A549 (cell line): ENCODE data around the gene PLXNB3. TPM values are rescaled to one million over a fixed set of nuclear protein-coding genes. Genes with fewer than 3 reads are reported as not detected.

Source experiments
- ATAC-seq, 2 experiments: fragments of 200-7000 bp in 1 of 2; fragments of >200 bp in 1 of 2; cut with Nextera tagmentation in 1 of 2; cut with Tn5 transposase in 1 of 2; 3 replicates each; pipeline versions ENCODE4 v1.8.0 to v1.9.1; 2018 to 2020; ENCODE audit warnings: mild to moderate bottlenecking in 1 of 2, moderate library complexity in 1 of 2
- CTCF ChIA-PET: fragments of 300-600 bp; sonication (Branson Sonifier 250); formaldehyde crosslinking; extraction: SDS; loops from one replicate; lab custom pipeline; 2021; ENCODE audit warnings: antibody characterized with exemption, inconsistent platforms; lab: Yijun Ruan, JAX
- POLR2A ChIA-PET: fragments of 350-600 bp; formaldehyde crosslinking; extraction: SDS; loops from one replicate; lab custom pipeline; 2021; ENCODE audit warnings: antibody characterized with exemption, inconsistent platforms; lab: Yijun Ruan, JAX
- DNase-seq, 2 experiments: peaks; one replicate each; pipeline versions ENCODE4 v3.0.0 to v3.0.0-alpha.2; 2011 to 2016; ENCODE audit warnings: low read depth in 1 of 2, low spot score in 1 of 2
- FAIRE-seq: peaks from 2 replicates; lab custom pipeline; 2011; peaks lifted over from hg19 to GRCh38; lab: Jason Lieb, UNC
- H3K27ac ChIP-seq, 2 experiments: fragments of >200 bp; sonication (Bioruptor Twin); formaldehyde crosslinking; 3 replicates each; pipeline ENCODE4 v1.5.1; 2016 to 2017
- H3K4me1 ChIP-seq: fragments of >200 bp; sonication (Bioruptor Twin); formaldehyde crosslinking; 3 replicates; pipeline ENCODE4 v1.6.1; 2016
- H3K4me2 ChIP-seq: fragments of >200 bp; sonication (Bioruptor Twin); formaldehyde crosslinking; 3 replicates; pipeline ENCODE4 v1.6.1; 2016
- H3K4me3 ChIP-seq: fragments of >200 bp; sonication (Bioruptor Twin); formaldehyde crosslinking; 3 replicates; pipeline ENCODE4 v1.5.1; 2016
- H3K9me3 ChIP-seq: fragments of >200 bp; sonication (Bioruptor Twin); formaldehyde crosslinking; 3 replicates; pipeline ENCODE4 v1.6.1; 2016
- BHLHE40 ChIP-seq: IDR thresholded peaks from 2 replicates; pipeline ENCODE4 v1.6.1; 2012; ENCODE audit warnings: low read depth, low read length, inconsistent platforms
- EHF ChIP-seq: fragments of 250-450 bp; sonication (Bioruptor Pico); IDR thresholded peaks from 2 replicates; pipeline ENCODE4 v1.5.0; 2020; ENCODE audit warnings: mild to moderate bottlenecking
- EHMT2 ChIP-seq: fragments of 200-600 bp; sonication (generic); IDR thresholded peaks from 2 replicates; pipeline ENCODE4 v1.6.1; 2016; ENCODE audit warnings: antibody characterized with exemption, low read depth, mild to moderate bottlenecking, moderate library complexity
- ESRRA ChIP-seq: fragments of 150-350 bp; IDR thresholded peaks from 2 replicates; pipeline ENCODE4 v1.6.1; 2014; ENCODE audit warnings: mild to moderate bottlenecking, low read length, borderline replicate concordance
- FOXS1 ChIP-seq: fragments of 250-450 bp; sonication (Bioruptor Pico); IDR thresholded peaks from 2 replicates; pipeline ENCODE4 v1.5.0; 2020; ENCODE audit warnings: mild to moderate bottlenecking, moderate library complexity
- GATA3 ChIP-seq: IDR thresholded peaks from 2 replicates; pipeline ENCODE4 v1.6.1; 2012; ENCODE audit warnings: borderline replicate concordance
- HDAC2 ChIP-seq: fragments of 200-600 bp; sonication (generic); IDR thresholded peaks from 2 replicates; pipeline ENCODE4 v1.6.1; 2016
- HOXB13 ChIP-seq: fragments of 250-450 bp; sonication (Bioruptor Pico); IDR thresholded peaks from 2 replicates; pipeline ENCODE4 v1.5.0; 2020; ENCODE audit warnings: low read depth, mild to moderate bottlenecking, moderate library complexity
- JUNB ChIP-seq: fragments of >200 bp; sonication (Bioruptor Twin); formaldehyde crosslinking; IDR thresholded peaks from 2 replicates; pipeline ENCODE4 v1.6.1; 2016
- NPAS2 ChIP-seq: fragments of 250-450 bp; sonication (Bioruptor Pico); IDR thresholded peaks from 2 replicates; pipeline ENCODE4 v1.8.0; 2022; ENCODE audit warnings: mild to moderate bottlenecking, moderate library complexity, borderline replicate concordance
- NR3C1 ChIP-seq: fragments of >200 bp; sonication (Bioruptor Twin); formaldehyde crosslinking; IDR thresholded peaks from 3 replicates; pipeline ENCODE4 v1.6.1; 2017
- PHF8 ChIP-seq: fragments of 200-600 bp; sonication (generic); IDR thresholded peaks from 2 replicates; pipeline ENCODE4 v1.6.1; 2016; ENCODE audit warnings: low read depth, mild to moderate bottlenecking, antibody characterized with exemption, moderate library complexity, borderline replicate concordance
- RCOR1 ChIP-seq: fragments of 150-350 bp; IDR thresholded peaks from 2 replicates; pipeline ENCODE4 v1.6.1; 2014; ENCODE audit warnings: antibody characterized with exemption, low read length, low read depth
- WGBS: methylation state at CpG from one replicate; pipeline ENCODE4 v1.1.6; 2017; ENCODE audit errors: missing lambda C conversion rate; 5-methylcytosine and 5-hydroxymethylcytosine counted together
- polyA plus RNA-seq, 4 experiments: library from polyadenylated mRNA; depleted of rRNA in 3 of 4; stranded (reverse); fragments of >200 nt; fragmentation: RNase III in 1 of 4; extraction: RNeasy Plus Mini Kit Qiagen cat#74134 plus additional on column Dnase treatment in 1 of 4; gene quantifications; 2 replicates in 3 of 4; 3 replicates in 1 of 4; pipeline ENCODE4 v1.2.3, GENCODE V29; 2011 to 2017
- TF ChIP-seq, protein P1 (sequence below): fragments of 250-450 bp; sonication (Bioruptor Pico); IDR thresholded peaks from 2 replicates; pipeline ENCODE4 v1.5.0; 2021; ENCODE audit warnings: mild to moderate bottlenecking, moderate library complexity, borderline replicate concordance
- TF ChIP-seq, protein P2 (sequence below): fragments of 200-600 bp; sonication (generic); IDR thresholded peaks from 2 replicates; pipeline ENCODE4 v1.6.1; 2016; ENCODE audit warnings: antibody characterized with exemption, mild to moderate bottlenecking, moderate library complexity
- TF ChIP-seq, protein P3 (sequence below): IDR thresholded peaks from 2 replicates; pipeline ENCODE4 v1.6.1; 2012
- TF ChIP-seq, protein P4 (sequence below): fragments of >200 bp; sonication (Bioruptor Twin); formaldehyde crosslinking; IDR thresholded peaks from 3 replicates; pipeline ENCODE4 v1.5.1; 2016
- TF ChIP-seq, protein P5 (sequence below): fragments of >200 bp; sonication (Bioruptor Twin); formaldehyde crosslinking; IDR thresholded peaks from 2 replicates; pipeline ENCODE4 v1.6.1; 2016
- TF ChIP-seq, protein P6 (sequence below): fragments of >200 bp; sonication (Bioruptor Twin); formaldehyde crosslinking; IDR thresholded peaks from 3 replicates; pipeline ENCODE4 v1.6.1; 2016

The PLXNB3 gene
- polyA plus RNA-seq, 2 of the 4 experiments (the other 2 are of a cell fraction) = 1.1 to 2.5 TPM

DNA sequence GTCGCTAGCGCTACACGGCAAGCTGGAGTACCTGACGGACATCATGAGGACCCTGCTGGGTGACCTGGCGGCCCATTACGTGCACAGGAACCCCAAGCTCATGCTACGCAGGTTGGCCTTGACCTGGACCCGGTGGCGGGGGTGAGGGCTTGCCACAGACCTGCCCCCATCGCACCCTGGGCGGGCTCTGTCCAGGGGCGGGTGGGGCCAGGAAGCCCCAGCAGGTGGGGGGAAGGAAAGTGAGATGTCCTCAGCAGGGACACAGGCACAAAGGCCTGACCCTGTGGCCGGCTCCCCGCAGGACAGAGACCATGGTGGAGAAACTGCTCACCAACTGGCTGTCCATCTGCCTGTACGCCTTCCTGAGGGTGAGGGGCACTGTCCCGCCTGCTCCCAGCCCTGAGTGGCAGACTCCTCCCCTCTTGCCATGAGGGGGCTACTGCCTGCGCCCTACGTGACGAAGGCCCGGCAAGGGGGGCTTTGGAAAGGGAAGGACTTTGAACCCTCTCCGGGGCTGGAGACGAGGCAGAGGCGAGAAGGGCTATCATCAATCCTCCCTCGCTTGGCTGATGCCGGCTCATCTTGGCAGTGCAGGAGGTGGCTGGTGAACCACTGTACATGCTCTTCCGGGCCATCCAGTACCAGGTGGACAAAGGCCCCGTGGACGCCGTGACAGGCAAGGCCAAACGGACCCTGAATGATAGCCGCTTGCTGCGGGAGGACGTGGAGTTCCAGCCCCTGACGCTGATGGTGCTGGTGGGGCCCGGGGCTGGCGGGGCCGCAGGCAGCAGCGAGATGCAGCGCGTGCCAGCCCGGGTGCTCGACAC lies 11.5 kb downstream of the PLXNB3 start:
- H3K9me3 ChIP-seq = no peaks in the 10 kb centered on the region
- FAIRE-seq (no peak), DNase-seq (no peak), ATAC-seq (no peak)
- POLR2A ChIA-PET = interaction anchor here (1.1 kb wide), 1 partner anchor 10 kb away, joined by 3 read pairs; no protein-coding TSS in a partner anchor
- CTCF ChIA-PET = interaction anchor here (1.1 kb wide), 1 partner anchor 12 kb away, joined by 4 read pairs; no protein-coding TSS in a partner anchor
- 90% methylated on average over 2 of the region's 42 CpGs for WGBS
- H3K4me1 ChIP-seq = no peaks in the 10 kb centered on the region
- H3K27ac ChIP-seq = no peak overlapping the region
- H3K4me3 ChIP-seq = no peak overlapping the region
- no peak for TF ChIP-seq ESRRA
- TF ChIP-seq, protein P1, sequence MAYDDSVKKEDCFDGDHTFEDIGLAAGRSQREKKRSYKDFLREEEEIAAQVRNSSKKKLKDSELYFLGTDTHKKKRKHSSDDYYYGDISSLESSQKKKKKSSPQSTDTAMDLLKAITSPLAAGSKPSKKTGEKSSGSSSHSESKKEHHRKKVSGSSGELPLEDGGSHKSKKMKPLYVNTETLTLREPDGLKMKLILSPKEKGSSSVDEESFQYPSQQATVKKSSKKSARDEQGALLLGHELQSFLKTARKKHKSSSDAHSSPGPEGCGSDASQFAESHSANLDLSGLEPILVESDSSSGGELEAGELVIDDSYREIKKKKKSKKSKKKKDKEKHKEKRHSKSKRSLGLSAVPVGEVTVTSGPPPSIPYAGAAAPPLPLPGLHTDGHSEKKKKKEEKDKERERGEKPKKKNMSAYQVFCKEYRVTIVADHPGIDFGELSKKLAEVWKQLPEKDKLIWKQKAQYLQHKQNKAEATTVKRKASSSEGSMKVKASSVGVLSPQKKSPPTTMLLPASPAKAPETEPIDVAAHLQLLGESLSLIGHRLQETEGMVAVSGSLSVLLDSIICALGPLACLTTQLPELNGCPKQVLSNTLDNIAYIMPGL (CRISPR knock-in tag) = no peak
- no peak for TF ChIP-seq HOXB13
- TF ChIP-seq PHF8 = no peak
- no peak for TF ChIP-seq NPAS2 (CRISPR knock-in tag)
- no peak for TF ChIP-seq FOXS1 (CRISPR knock-in tag)
- TF ChIP-seq, protein P2, sequence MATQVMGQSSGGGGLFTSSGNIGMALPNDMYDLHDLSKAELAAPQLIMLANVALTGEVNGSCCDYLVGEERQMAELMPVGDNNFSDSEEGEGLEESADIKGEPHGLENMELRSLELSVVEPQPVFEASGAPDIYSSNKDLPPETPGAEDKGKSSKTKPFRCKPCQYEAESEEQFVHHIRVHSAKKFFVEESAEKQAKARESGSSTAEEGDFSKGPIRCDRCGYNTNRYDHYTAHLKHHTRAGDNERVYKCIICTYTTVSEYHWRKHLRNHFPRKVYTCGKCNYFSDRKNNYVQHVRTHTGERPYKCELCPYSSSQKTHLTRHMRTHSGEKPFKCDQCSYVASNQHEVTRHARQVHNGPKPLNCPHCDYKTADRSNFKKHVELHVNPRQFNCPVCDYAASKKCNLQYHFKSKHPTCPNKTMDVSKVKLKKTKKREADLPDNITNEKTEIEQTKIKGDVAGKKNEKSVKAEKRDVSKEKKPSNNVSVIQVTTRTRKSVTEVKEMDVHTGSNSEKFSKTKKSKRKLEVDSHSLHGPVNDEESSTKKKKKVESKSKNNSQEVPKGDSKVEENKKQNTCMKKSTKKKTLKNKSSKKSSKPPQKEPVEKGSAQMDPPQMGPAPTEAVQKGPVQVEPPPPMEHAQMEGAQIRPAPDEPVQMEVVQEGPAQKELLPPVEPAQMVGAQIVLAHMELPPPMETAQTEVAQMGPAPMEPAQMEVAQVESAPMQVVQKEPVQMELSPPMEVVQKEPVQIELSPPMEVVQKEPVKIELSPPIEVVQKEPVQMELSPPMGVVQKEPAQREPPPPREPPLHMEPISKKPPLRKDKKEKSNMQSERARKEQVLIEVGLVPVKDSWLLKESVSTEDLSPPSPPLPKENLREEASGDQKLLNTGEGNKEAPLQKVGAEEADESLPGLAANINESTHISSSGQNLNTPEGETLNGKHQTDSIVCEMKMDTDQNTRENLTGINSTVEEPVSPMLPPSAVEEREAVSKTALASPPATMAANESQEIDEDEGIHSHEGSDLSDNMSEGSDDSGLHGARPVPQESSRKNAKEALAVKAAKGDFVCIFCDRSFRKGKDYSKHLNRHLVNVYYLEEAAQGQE = no peak
- TF ChIP-seq, protein P3, sequence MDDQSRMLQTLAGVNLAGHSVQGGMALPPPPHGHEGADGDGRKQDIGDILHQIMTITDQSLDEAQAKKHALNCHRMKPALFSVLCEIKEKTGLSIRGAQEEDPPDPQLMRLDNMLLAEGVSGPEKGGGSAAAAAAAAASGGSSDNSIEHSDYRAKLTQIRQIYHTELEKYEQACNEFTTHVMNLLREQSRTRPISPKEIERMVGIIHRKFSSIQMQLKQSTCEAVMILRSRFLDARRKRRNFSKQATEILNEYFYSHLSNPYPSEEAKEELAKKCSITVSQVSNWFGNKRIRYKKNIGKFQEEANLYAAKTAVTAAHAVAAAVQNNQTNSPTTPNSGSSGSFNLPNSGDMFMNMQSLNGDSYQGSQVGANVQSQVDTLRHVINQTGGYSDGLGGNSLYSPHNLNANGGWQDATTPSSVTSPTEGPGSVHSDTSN = no peak
- no peak for TF ChIP-seq EHF
- TF ChIP-seq EHMT2 = no peak
- no peak for TF ChIP-seq NR3C1
- no peak for TF ChIP-seq GATA3
- TF ChIP-seq, protein P4, sequence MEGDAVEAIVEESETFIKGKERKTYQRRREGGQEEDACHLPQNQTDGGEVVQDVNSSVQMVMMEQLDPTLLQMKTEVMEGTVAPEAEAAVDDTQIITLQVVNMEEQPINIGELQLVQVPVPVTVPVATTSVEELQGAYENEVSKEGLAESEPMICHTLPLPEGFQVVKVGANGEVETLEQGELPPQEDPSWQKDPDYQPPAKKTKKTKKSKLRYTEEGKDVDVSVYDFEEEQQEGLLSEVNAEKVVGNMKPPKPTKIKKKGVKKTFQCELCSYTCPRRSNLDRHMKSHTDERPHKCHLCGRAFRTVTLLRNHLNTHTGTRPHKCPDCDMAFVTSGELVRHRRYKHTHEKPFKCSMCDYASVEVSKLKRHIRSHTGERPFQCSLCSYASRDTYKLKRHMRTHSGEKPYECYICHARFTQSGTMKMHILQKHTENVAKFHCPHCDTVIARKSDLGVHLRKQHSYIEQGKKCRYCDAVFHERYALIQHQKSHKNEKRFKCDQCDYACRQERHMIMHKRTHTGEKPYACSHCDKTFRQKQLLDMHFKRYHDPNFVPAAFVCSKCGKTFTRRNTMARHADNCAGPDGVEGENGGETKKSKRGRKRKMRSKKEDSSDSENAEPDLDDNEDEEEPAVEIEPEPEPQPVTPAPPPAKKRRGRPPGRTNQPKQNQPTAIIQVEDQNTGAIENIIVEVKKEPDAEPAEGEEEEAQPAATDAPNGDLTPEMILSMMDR = no peak
- H3K4me2 ChIP-seq = no peak overlapping the region

DNA sequence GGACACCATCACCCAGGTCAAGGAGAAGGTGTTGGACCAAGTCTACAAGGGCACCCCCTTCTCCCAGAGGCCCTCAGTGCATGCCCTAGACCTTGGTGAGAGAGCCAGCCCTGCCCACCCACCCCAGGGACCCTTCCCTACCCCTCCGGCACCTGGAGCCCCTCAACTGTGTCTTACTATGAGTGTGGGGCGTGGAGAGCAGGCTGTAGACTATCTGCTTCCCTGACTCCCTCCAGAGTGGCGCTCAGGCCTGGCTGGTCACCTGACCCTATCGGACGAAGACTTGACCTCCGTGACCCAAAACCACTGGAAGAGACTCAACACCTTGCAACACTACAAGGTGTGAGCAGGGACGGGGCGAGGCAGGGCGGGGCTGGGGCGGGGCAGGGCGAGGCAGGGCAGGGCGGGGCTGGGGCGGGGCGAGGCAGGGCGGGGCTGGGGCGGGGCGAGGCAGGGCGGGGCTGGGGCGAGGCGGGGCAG lies 12.1 kb downstream of the PLXNB3 start:
- DNase-seq = no peak
- no peak for ATAC-seq

More for the DNA sequence above, 12.1 kb downstream of the PLXNB3 start:
- ChIA-PET CTCF (no interaction called here), POLR2A (no interaction called here)
- Histone ChIP-seq H3K27ac (no peak overlapping the region), H3K4me3 (no peak overlapping the region), H3K4me1 (no peaks in the 10 kb centered on the region), H3K9me3 (no peaks in the 10 kb centered on the region), H3K4me2 (no peak overlapping the region)
- 100% methylated on average over 2 of the region's 20 CpGs for WGBS
- TF ChIP-seq, protein P3 = no peak
- TF ChIP-seq, protein P5, sequence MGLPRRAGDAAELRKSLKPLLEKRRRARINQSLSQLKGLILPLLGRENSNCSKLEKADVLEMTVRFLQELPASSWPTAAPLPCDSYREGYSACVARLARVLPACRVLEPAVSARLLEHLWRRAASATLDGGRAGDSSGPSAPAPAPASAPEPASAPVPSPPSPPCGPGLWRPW = no peak
- TF ChIP-seq, protein P4 = no peak
- TF ChIP-seq NR3C1 (no peak), EHMT2 (no peak), JUNB (no peak), RCOR1 (no peak), HDAC2 (no peak), BHLHE40 (no peak)
- TF ChIP-seq, protein P6, sequence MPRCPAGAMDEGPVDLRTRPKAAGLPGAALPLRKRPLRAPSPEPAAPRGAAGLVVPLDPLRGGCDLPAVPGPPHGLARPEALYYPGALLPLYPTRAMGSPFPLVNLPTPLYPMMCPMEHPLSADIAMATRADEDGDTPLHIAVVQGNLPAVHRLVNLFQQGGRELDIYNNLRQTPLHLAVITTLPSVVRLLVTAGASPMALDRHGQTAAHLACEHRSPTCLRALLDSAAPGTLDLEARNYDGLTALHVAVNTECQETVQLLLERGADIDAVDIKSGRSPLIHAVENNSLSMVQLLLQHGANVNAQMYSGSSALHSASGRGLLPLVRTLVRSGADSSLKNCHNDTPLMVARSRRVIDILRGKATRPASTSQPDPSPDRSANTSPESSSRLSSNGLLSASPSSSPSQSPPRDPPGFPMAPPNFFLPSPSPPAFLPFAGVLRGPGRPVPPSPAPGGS = no peak
- FAIRE-seq = no peak
